ENCODE results near the gene KCNK13.

KCNK13 gene

GRCh38 chr14:90049390-90049789 lies 12.4 kb upstream of the KCNK13 start:
- TF ChIP-seq CTCF (IDR thresholded peaks at IDR 0.05; ENCODE audit: borderline replicate concordance, control extremely low read depth, extremely low read depth, insufficient read depth, missing control alignments) = no peak
- no peak for DNase-seq (ENCODE audit: low spot score)
- in situ Hi-C loops (cut with MboI; ENCODE audit: low sequenced_read_pairs, unreplicated experiment) = no loop called here

- no peak for TF ChIP-seq CTCF (IDR thresholded peaks at IDR 0.05; ENCODE audit: borderline replicate concordance, control extremely low read depth, extremely low read depth, insufficient read depth, missing control alignments)
- in situ Hi-C loops (cut with MboI; ENCODE audit: low sequenced_read_pairs, unreplicated experiment) = no loop called here
- DNase-seq (ENCODE audit: low spot score) = no peak
Measured at GRCh38 chr14:90050271-90050670, 11.5 kb upstream of the KCNK13 start.

GRCh38 chr14:90053044-90053443 lies 8.8 kb upstream of the KCNK13 start:
- in situ Hi-C loops (cut with MboI; ENCODE audit: low sequenced_read_pairs, unreplicated experiment) = no loop called here
- no peak for DNase-seq (ENCODE audit: low spot score)
- no peak for TF ChIP-seq CTCF (IDR thresholded peaks at IDR 0.05; ENCODE audit: borderline replicate concordance, control extremely low read depth, extremely low read depth, insufficient read depth, missing control alignments)

GRCh38 chr14:90054803-90055202 lies 7.0 kb upstream of the KCNK13 start:
- in situ Hi-C loops (cut with MboI; ENCODE audit: low sequenced_read_pairs, unreplicated experiment) = no loop called here
- no peak for TF ChIP-seq CTCF (IDR thresholded peaks at IDR 0.05; ENCODE audit: borderline replicate concordance, control extremely low read depth, extremely low read depth, insufficient read depth, missing control alignments)
- no peak for DNase-seq (ENCODE audit: low spot score)

GRCh38 chr14:90056826-90057225 lies 5.0 kb upstream of the KCNK13 start:
- no peak for DNase-seq (ENCODE audit: low spot score)
- in situ Hi-C loops (cut with MboI; ENCODE audit: low sequenced_read_pairs, unreplicated experiment) = no loop called here
- TF ChIP-seq CTCF (IDR thresholded peaks at IDR 0.05; ENCODE audit: borderline replicate concordance, control extremely low read depth, extremely low read depth, insufficient read depth, missing control alignments) = no peak

GRCh38 chr14:90058876-90059458 lies 2.8 kb upstream of the KCNK13 start:
- in situ Hi-C loops (cut with MboI; ENCODE audit: low sequenced_read_pairs, unreplicated experiment) = no loop called here
- DNase-seq (ENCODE audit: low spot score) = peak; percentile 24

More at GRCh38 chr14:90058876-90059458, 2.8 kb upstream of the KCNK13 start:
- no peak for TF ChIP-seq CTCF (IDR thresholded peaks at IDR 0.05; ENCODE audit: borderline replicate concordance, control extremely low read depth, extremely low read depth, insufficient read depth, missing control alignments)
